GM19324 (cell line): ENCODE results near the gene NDUFAF7.
"Not testable (repeated sequence)": the region's sequence is repeated elsewhere in the genome, so short reads cannot be mapped to it uniquely, and the experiment has no call there.

Source experiments
- ATAC-seq: cut with Tn5 transposase; IDR thresholded peaks from one replicate; pipeline ENCODE4 v1.9.1; 2021; ENCODE audit warnings: mild to moderate bottlenecking, moderate library complexity; ENCODE audit not compliant: unreplicated experiment, low FRiP score

NDUFAF7 gene

DNA sequence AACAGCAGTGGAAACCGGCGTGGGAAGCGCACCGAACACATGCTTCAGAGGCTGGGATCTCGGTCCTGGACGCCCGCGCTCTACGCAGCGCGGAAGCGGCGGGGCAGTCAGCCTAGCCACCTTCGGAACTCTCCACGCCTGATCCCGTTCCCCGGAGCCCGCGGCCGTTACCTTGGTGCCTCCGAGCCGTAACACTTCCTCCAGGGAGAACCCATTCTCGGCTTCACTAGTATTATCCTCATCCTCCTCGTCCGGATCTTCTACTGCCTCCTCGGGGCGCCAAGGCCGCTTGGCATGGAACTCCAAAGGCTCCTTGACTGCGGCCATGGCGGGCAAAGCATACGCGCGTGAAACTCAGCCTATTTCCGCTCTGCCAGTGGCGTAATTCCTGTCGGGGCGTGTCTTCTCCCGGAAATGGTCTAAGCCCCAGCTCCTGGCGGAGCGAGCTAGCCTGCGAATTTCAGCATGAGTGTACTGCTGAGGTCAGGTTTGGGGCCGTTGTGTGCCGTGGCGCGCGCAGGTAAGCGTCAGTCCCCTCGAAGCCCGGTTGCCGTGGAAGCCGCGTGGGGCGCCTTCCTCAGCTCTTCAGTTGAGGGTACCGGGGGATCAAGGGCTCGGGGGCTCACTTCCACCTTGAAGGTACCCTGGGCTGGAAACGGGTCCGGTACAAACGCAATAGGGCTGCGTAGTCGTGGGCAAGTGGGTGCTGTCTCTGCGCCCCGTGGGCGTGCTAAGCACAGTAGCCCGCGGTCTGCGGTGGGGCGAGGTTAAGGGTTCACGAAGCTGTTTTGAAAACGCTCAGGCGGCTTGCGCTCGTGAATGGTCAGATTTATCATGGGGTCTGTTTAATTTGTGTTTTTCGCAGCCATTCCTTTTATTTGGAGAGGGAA lies at the start of gene NDUFAF7, which contains the start of gene CEBPZ:
Gene NDUFAF7 (plus strand): TSS at position 418 of the 890 bp plus-strand sequence. CDS start 48 bp downstream, at position 466.
Gene CEBPZ (minus strand): TSS at position 356 of the 890 bp plus-strand sequence. CDS start 29 bp downstream, at position 327.
- ATAC-seq: peak; percentile 98

GRCh38 chr2:37181726-37182684 lies 49.5 kb upstream of the NDUFAF7 start:
- no peak for ATAC-seq

DNA sequence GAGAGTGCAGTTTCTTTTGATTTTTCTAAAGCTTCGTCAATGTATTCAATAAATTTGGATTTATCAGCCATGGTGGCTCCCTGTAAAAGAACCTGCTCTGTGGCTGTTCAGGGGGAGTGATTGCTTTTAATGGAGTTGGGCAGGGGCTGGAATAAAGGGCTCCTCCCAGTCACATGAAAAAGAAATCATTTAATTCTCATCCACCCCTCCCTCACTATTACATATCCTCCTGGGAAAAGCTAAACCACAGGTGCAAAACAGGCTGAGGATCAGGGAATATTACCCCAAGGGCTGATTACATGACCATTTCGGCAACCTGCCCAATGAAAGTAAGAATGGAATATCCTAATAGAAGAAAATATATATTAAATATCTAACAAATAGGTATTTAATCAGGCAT lies 42.9 kb upstream of the NDUFAF7 start, which contains the start of gene SULT6B1:
Gene SULT6B1 (minus strand): TSS at position 101 of the 400 bp plus-strand sequence. CDS start 30 bp downstream, at position 71.
- ATAC-seq: no peak

- no peak for ATAC-seq
These were observed 41.9 kb upstream of the NDUFAF7 start for GRCh38 chr2:37189452-37190153.

DNA sequence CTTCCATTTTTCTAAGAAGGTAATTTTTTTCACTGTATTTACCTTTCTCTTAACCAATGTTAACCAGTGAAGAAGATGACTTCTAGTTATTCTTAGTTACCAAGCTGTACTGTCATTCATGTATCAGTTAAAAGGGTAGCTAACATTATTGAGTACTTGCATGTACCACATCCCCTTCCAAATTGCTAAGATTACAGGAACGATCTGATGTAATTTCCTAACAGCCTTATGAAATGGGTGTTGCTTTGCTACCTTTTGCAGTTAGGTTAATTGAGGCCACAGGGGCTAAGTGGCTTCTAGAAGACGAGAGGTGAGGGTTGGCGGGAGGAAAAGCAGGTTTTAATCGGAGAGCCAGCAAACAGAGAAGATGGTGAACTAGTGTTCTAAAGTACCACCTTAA lies 41.2 kb upstream of the NDUFAF7 start:
- no peak for ATAC-seq

DNA sequence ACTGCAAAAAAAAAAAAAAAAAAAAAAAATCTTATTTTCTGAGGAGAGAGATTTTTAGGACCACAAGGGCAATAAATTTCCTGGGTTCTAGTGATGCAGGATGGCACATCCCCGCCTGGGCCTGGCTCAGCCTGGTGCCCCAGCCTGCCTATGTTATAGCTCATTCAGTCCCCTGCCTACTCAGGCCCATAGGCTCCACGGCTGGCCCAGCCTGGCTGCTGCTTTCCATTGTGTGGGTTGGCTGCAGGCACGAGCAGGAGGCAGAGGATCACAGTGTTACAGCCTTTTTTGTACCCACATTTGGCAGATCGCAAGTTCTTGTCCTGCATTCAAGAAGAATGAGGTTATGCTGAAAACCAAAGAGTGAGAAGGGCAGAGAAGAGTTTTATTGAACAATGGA lies 40.2 kb upstream of the NDUFAF7 start:
- ATAC-seq: no peak

GRCh38 chr2:37191747-37192146 lies 39.7 kb upstream of the NDUFAF7 start:
- ATAC-seq: no peak

GRCh38 chr2:37192551-37192950 lies 38.9 kb upstream of the NDUFAF7 start:
- no peak for ATAC-seq

GRCh38 chr2:37195862-37196319 lies 35.6 kb upstream of the NDUFAF7 start:
- ATAC-seq: not testable (repeated sequence)

DNA sequence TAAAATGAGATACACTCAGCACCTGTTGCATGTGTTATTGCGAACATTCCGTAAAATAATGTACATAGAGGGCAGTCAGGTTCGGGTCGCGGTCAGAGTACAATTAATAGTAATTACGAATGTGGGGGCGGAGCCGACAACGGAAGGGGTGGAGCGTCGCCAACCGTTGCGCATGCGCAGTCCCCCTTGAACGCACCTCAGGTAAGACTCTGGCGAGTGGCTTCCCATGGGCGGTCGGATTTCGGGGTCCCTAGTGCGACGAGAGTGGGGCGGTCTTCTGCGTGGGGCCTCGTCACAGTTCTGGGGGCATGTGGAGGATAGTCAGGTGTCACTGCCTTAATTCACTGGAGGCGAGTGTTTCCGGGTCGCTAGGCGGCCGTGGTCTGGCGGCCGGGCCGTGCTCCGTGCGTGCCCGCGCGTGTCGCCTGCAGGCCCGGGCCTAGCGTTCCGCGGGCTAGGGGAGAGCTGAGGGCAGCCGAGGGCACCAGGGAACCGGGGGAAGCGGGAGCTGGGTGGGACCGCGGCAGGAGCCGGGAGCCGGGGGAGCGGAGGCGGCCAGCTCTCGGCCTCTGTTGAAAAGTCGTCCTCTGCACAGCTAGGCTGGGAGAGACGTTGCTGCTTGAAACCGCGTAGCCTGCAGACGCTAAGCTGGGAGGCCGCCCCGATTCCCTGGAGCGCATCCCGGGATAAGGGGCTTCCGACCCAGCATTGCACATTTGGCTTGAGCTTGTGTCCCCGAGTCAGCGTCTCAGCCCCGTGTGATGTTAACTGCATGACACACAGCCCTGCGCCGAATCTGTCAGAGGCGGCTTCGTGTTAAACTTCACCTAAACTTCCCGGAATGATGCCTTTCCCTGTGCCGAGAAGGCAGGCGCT lies 34.9 kb upstream of the NDUFAF7 start, which contains the start of gene CEBPZOS:
Gene CEBPZOS (plus strand): TSS at position 177 of the 876 bp plus-strand sequence. CDS start 3,209 bp downstream, outside the sequence.
- peak; percentile 83 for ATAC-seq

- ATAC-seq: no peak
These were observed 32.8 kb upstream of the NDUFAF7 start for GRCh38 chr2:37198681-37199065.

- no peak for ATAC-seq
These were observed 30.2 kb upstream of the NDUFAF7 start for GRCh38 chr2:37201208-37201607.

DNA sequence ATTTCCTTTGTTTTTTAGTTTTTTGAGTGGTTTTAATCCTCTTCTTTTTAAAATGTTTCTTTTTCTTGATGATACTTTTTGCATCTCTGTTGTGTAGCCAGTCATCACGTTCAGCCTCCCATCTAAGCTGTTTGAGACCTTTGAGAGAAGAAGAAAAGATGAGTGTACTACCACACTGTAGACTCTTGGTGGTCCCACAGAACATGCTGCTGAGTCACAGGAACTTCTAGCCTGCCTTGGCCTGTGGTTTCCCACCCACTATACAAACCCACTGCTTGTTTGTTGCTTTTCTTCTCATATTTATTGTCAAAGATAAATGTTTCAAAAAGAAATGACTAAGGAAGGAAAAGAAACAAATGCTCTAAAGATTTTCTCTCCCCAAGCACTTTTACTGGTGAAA lies 29.7 kb upstream of the NDUFAF7 start:
- no peak for ATAC-seq

DNA sequence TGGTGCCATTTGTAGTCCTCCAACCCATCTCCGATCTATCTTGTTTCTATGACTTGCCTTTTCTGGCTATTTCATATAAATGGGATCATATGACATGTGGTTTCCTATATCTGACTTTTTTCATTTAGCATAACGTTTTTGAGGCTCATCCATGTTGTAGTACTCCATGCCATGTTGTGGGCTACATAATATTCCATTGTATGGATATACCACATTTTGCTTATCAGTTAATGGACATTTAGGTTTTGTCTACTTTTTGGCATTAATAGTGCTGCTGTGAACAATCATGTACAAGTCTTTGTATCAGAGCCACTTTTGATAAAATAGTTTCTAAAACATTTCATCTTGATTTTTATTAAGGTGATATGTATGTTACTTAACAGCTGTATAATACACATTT lies 27.8 kb upstream of the NDUFAF7 start:
- ATAC-seq: no peak

DNA sequence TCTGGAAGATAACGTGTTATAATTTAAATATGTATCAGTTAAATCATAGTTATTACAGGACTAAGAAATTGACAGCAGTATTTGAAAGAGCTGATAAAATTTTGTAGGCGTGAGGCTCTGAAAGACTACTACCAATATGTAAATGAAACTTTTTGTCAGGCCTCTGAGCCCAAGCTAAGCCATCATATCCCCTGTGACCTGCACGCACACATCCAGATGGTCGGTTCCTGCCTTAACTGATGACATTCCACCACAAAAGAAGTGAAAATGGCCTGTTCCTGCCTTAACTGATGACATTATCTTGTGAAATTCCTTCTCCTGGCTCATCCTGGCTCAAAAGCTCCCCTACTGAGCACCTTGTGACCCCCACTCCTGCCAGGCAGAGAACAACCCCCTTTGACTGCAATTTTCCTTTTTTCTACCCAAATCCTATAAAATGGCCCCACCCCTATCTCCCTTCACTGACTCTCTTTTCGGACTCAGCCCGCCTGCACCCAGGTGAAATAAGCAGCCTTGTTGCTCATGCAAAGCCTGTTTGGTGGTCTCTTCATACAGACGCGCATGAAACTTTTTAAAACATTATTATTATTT lies 26.3 kb upstream of the NDUFAF7 start:
- not testable (repeated sequence) for ATAC-seq

DNA sequence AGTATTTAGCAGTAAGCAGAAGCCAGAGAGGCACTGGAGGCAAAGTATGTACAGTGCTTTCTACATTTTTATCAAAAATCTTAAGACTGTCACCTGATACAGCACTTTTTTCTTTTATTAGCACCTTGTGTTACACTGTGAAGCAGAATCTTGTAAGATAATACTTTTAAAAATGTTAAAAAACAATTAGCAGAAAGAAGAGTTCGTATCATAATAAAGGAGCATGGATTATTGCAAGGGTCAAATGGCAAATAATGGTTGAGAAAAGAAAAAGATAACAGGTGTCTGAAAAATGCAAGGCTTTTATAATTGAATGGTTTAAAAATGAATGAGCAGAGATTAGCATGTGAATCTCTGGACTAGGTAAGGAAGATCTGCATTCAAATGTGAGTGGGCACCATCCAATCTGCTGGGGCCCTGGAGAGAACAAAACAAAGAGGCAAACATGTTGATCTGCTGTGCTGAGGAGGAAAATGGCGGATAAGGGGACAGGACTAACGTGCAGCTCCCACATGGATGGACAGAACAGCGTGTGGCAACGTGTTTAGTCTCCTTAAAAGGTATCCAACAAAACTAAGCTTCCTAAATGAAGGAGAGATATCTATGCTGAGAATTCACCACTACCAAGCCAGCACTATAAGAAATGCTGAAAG lies 25.6 kb upstream of the NDUFAF7 start:
- no peak for ATAC-seq

GRCh38 chr2:37206760-37207159 lies 24.7 kb upstream of the NDUFAF7 start:
- not testable (repeated sequence) for ATAC-seq

GRCh38 chr2:37211212-37211611 lies 20.2 kb upstream of the NDUFAF7 start:
- ATAC-seq: no peak
